H9 (cell line): ENCODE measurements around the gene ALDH1A2. TPM values are rescaled to one million over a fixed set of nuclear protein-coding genes. Genes with fewer than 3 reads are reported as not detected.

Experiments
- DNase-seq: peaks from one replicate; pipeline ENCODE4 v3.0.0-alpha.2; 2017
- H2AFZ ChIP-seq: one replicate; pipeline ENCODE4 v1.6.1; 2013; ENCODE audit warnings: mild to moderate bottlenecking, low read length, control low read depth, moderate library complexity
- H2AK5ac ChIP-seq: 2 replicates; pipeline ENCODE4 v1.6.1; 2013; ENCODE audit warnings: low read length, control low read depth, mixed read lengths; ENCODE audit not compliant: insufficient read length
- H2BK120ac ChIP-seq: one replicate; pipeline ENCODE4 v1.6.1; 2013; ENCODE audit warnings: low read depth, mild to moderate bottlenecking, low read length, control low read depth, inconsistent platforms; ENCODE audit not compliant: poor library complexity, severe bottlenecking
- H2BK12ac ChIP-seq: 2 replicates; pipeline ENCODE4 v1.6.1; 2013; ENCODE audit warnings: low read length, control low read depth, mixed read lengths, low read depth; ENCODE audit not compliant: insufficient read length
- H2BK15ac ChIP-seq: 2 replicates; pipeline ENCODE4 v1.6.1; 2013; ENCODE audit warnings: low read depth, low read length, control low read depth
- H2BK20ac ChIP-seq: one replicate; pipeline ENCODE4 v1.6.1; 2013; ENCODE audit warnings: low read depth, mild to moderate bottlenecking, low read length, control low read depth, inconsistent platforms; ENCODE audit not compliant: poor library complexity, severe bottlenecking
- H2BK5ac ChIP-seq: 2 replicates; pipeline ENCODE4 v1.6.1; 2013; ENCODE audit warnings: low read length, control low read depth, mixed read lengths; ENCODE audit not compliant: insufficient read length
- H3K14ac ChIP-seq: 2 replicates; pipeline ENCODE4 v1.6.1; 2013; ENCODE audit warnings: low read length, control low read depth; ENCODE audit not compliant: insufficient read depth
- H3K18ac ChIP-seq: 2 replicates; pipeline ENCODE4 v1.6.1; 2013; ENCODE audit warnings: low read depth, mild to moderate bottlenecking, mixed read lengths, low read length, control low read depth; ENCODE audit not compliant: insufficient read length
- H3K23ac ChIP-seq: 2 replicates; pipeline ENCODE4 v1.6.1; 2013; ENCODE audit warnings: low read length, control low read depth, mixed read lengths, low read depth; ENCODE audit not compliant: insufficient read length
- H3K23me2 ChIP-seq: 2 replicates; pipeline ENCODE4 v1.6.1; 2013; ENCODE audit warnings: low read depth, mild to moderate bottlenecking, mixed read lengths, low read length, control low read depth; ENCODE audit not compliant: insufficient read length, poor library complexity, severe bottlenecking
- H3K27ac ChIP-seq: 2 replicates; pipeline ENCODE4 v1.5.1; 2013; ENCODE audit warnings: low read length, control low read depth, mixed read lengths, low read depth; ENCODE audit not compliant: insufficient read length
- H3K27me3 ChIP-seq: 2 replicates; pipeline ENCODE4 v1.6.1; 2013; ENCODE audit warnings: low read length, control low read depth, inconsistent platforms; ENCODE audit not compliant: insufficient read depth
- H3K4ac ChIP-seq: 2 replicates; pipeline ENCODE4 v1.6.1; 2013; ENCODE audit warnings: low read depth, mild to moderate bottlenecking, control low read depth, inconsistent platforms, low read length, moderate library complexity
- H3K4me1 ChIP-seq: 2 replicates; pipeline ENCODE4 v1.6.1; 2013; ENCODE audit warnings: low read length, control low read depth, inconsistent platforms; ENCODE audit not compliant: insufficient read depth
- H3K4me2 ChIP-seq: 2 replicates; pipeline ENCODE4 v1.6.1; 2013; ENCODE audit warnings: low read length, control low read depth, mixed read lengths; ENCODE audit not compliant: insufficient read length, insufficient read depth
- H3K56ac ChIP-seq: 2 replicates; pipeline ENCODE4 v1.6.1; 2013; ENCODE audit warnings: low read depth, mild to moderate bottlenecking, mixed read lengths, low read length, control low read depth; ENCODE audit not compliant: insufficient read length
- H3K79me1 ChIP-seq: 2 replicates; pipeline ENCODE4 v1.6.1; 2013; ENCODE audit warnings: low read depth, mild to moderate bottlenecking, moderate library complexity, low read length, control low read depth, inconsistent platforms; ENCODE audit not compliant: insufficient read depth, poor library complexity, severe bottlenecking
- H3K79me2 ChIP-seq: 2 replicates; pipeline ENCODE4 v1.6.1; 2013; ENCODE audit warnings: low read length, control low read depth, inconsistent platforms; ENCODE audit not compliant: insufficient read depth
- H3K9ac ChIP-seq: 2 replicates; pipeline ENCODE4 v1.6.1; 2013; ENCODE audit warnings: low read length, control low read depth, mixed read lengths; ENCODE audit not compliant: insufficient read length; ENCODE audit errors: extremely low read depth
- H3K9me3 ChIP-seq: one replicate; pipeline ENCODE4 v1.6.1; 2013; ENCODE audit warnings: low read depth, low read length, inconsistent platforms; ENCODE audit not compliant: control insufficient read depth
- H3T11ph ChIP-seq: one replicate; pipeline ENCODE4 v1.6.1; 2013; ENCODE audit warnings: mild to moderate bottlenecking, low read length, control low read depth, inconsistent platforms
- H4K20me1 ChIP-seq: one replicate; pipeline ENCODE4 v1.6.1; 2013; ENCODE audit not compliant: control insufficient read depth, insufficient read length, insufficient read depth
- H4K5ac ChIP-seq: 2 replicates; pipeline ENCODE4 v1.6.1; 2013; ENCODE audit warnings: low read depth, mild to moderate bottlenecking, mixed read lengths, low read length, control low read depth; ENCODE audit not compliant: insufficient read length
- H4K8ac ChIP-seq: replicated peaks from 2 replicates; pipeline ENCODE4 v1.6.1; 2013; ENCODE audit warnings: low read length, control low read depth, mixed read lengths, low read depth; ENCODE audit not compliant: insufficient read length
- H4K91ac ChIP-seq: 2 replicates; pipeline ENCODE4 v1.6.1; 2013; ENCODE audit warnings: low read depth, mild to moderate bottlenecking, moderate library complexity, mixed read lengths, low read length, control low read depth; ENCODE audit not compliant: insufficient read length
- H3K27ac Mint-ChIP-seq, 3 experiments: 2 replicates in 2 of 3; 3 replicates in 1 of 3; pipeline ENCODE4 v1.8.0; 2020 to 2021; ENCODE audit warnings: mixed read lengths in 3 of 3, mild to moderate bottlenecking in 1 of 3, moderate library complexity in 1 of 3
- H3K27me3 Mint-ChIP-seq: 2 replicates; pipeline ENCODE4 v1.8.0; 2021; ENCODE audit warnings: low read depth, mild to moderate bottlenecking, moderate library complexity, mixed read lengths
- H3K36me3 Mint-ChIP-seq, 3 experiments: 2 replicates in 2 of 3; 3 replicates in 1 of 3; pipeline ENCODE4 v1.8.0; 2020 to 2021; ENCODE audit warnings: low read depth in 3 of 3, mixed read lengths in 3 of 3; ENCODE audit not compliant: insufficient read depth in 1 of 3
- H3K4me1 Mint-ChIP-seq, 2 experiments: 2 replicates each; pipeline ENCODE4 v1.8.0; 2020; ENCODE audit warnings: mixed read lengths in 2 of 2
- H3K4me3 Mint-ChIP-seq, 2 experiments: 2 replicates in 1 of 2; 3 replicates in 1 of 2; pipeline ENCODE4 v1.8.0; 2020 to 2021; ENCODE audit warnings: mild to moderate bottlenecking in 2 of 2, mixed read lengths in 2 of 2, moderate library complexity in 1 of 2
- H3K9me3 Mint-ChIP-seq, 2 experiments: 2 replicates in 1 of 2; 3 replicates in 1 of 2; pipeline ENCODE4 v1.8.0; 2020; ENCODE audit warnings: mild to moderate bottlenecking in 2 of 2, mixed read lengths in 2 of 2, moderate library complexity in 1 of 2
- WGBS: extraction: QIAGEN DNeasy Blood & Tissue Kit; methylation state at CpG from one replicate; pipeline ENCODE4 v1.1.7; 2013; ENCODE audit warnings: missing lambda C conversion rate, low lambda C conversion rate, mixed read lengths; ENCODE audit not compliant: insufficient read length; ENCODE audit errors: extremely low coverage; 5-methylcytosine and 5-hydroxymethylcytosine counted together
- total RNA-seq: library from RNA; stranded (reverse); gene quantifications from 2 replicates; pipeline ENCODE4 v1.2.1, GENCODE V29; 2021
- TF ChIP-seq, protein P1 (sequence below): fragments of 200-600 bp; sonication (generic); conservative IDR thresholded peaks from 3 replicates; pipeline ENCODE4 v1.8.0; 2021; ENCODE audit warnings: antibody characterized with exemption, mild to moderate bottlenecking

ALDH1A2 gene
- total RNA-seq, 1 experiment from 2014 or later, result 0.72 TPM

DNA sequence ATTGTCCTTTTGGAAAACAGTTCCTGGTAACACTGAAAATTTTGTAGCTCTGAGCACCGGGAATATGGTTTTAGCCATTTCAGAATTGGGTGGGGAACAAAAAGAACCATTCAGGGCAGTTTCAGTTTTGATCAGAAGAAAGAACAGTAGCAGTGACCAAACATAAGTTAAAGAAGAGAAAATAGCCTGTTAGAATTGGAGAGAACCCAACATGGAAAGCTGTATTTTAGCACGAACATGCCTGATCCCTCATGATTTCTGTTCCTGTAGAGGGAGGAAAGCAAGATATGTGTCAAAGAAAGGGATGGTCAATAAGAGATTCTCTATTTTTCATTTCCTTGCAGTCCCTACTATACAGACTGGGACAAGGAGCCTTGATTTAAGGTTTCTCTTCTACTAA is 119.9 kb downstream of the ALDH1A2 start:
- no peak overlapping the region for H3K27ac ChIP-seq
- no peak overlapping the region for H2BK12ac ChIP-seq
- no peak overlapping the region for H3K23ac ChIP-seq
- H4K8ac ChIP-seq, result no peak overlapping the region
- H3K18ac ChIP-seq, result no peak overlapping the region
- no peak overlapping the region for H4K91ac ChIP-seq
- H2BK120ac ChIP-seq, result no peak overlapping the region
- H2BK15ac ChIP-seq, result no peak overlapping the region
- H2BK5ac ChIP-seq, result no peak overlapping the region
- TF ChIP-seq, protein P1, sequence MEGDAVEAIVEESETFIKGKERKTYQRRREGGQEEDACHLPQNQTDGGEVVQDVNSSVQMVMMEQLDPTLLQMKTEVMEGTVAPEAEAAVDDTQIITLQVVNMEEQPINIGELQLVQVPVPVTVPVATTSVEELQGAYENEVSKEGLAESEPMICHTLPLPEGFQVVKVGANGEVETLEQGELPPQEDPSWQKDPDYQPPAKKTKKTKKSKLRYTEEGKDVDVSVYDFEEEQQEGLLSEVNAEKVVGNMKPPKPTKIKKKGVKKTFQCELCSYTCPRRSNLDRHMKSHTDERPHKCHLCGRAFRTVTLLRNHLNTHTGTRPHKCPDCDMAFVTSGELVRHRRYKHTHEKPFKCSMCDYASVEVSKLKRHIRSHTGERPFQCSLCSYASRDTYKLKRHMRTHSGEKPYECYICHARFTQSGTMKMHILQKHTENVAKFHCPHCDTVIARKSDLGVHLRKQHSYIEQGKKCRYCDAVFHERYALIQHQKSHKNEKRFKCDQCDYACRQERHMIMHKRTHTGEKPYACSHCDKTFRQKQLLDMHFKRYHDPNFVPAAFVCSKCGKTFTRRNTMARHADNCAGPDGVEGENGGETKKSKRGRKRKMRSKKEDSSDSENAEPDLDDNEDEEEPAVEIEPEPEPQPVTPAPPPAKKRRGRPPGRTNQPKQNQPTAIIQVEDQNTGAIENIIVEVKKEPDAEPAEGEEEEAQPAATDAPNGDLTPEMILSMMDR, result no peak
- H4K20me1 ChIP-seq, result no peaks in the 10 kb centered on the region
- H2AFZ ChIP-seq, result no peak overlapping the region
- no peaks in the 10 kb centered on the region for H3K79me1 ChIP-seq
- no peak overlapping the region for H3K4me3 Mint-ChIP-seq
- H3K9ac ChIP-seq, result no peak overlapping the region
- H3K9me3 ChIP-seq, result no peaks in the 10 kb centered on the region
- no peak overlapping the region for H4K5ac ChIP-seq
- H2AK5ac ChIP-seq, result no peak overlapping the region
- no peak for DNase-seq
- H3K9me3 Mint-ChIP-seq, result no peaks in the 10 kb centered on the region; a peak in 1 of 5 replicates
- no peak overlapping the region for H2BK20ac ChIP-seq
- no peak overlapping the region for H3K56ac ChIP-seq
- H3K23me2 ChIP-seq, result no peaks in the 10 kb centered on the region
- H3K79me2 ChIP-seq, result no peaks in the 10 kb centered on the region
- no peaks in the 10 kb centered on the region for H3K27me3 ChIP-seq
- H3K4me2 ChIP-seq, result no peak overlapping the region
- H3K4me1 ChIP-seq, result no peaks in the 10 kb centered on the region
- WGBS, result no CpG with 5 or more reads among the region's 2 CpGs
- no peak overlapping the region for H3K14ac ChIP-seq
- H3K4me1 Mint-ChIP-seq, result peaks cover 0 to 6% of the 10 kb centered on the region in 2 experiments; a peak in 2 of 4 replicates
- no peaks in the 10 kb centered on the region for H3K27me3 Mint-ChIP-seq
- H3K27ac Mint-ChIP-seq, result no peak overlapping the region
- no peaks in the 10 kb centered on the region for H3K36me3 Mint-ChIP-seq
- H3T11ph ChIP-seq, result no peak overlapping the region
- H3K4ac ChIP-seq, result no peak overlapping the region
